Renal cortex interstitium (tissue), 11 donors: ENCODE results near the gene ALDH16A1. TPM values are rescaled to one million over a fixed set of nuclear protein-coding genes. Genes with fewer than 3 reads are reported as not detected.
A peak's percentile ranks its signal among the peaks of the same experiment; 100 is the strongest.
"Not testable (repeated sequence)": the region's sequence is repeated elsewhere in the genome, so short reads cannot be mapped to it uniquely, and the experiment has no call there.

Experiments
- DNase-seq, 11 donors: peaks; one replicate each; pipeline ENCODE4 v3.0.0-alpha.2; 2013; ENCODE audit warnings: low read depth in 9 of 11, low spot score in 4 of 11; ENCODE audit errors: extremely low read depth in 1 of 11
- polyA plus RNA-seq, 3 donors: library from polyadenylated mRNA; unstranded; fragments of 120-200 nt; gene quantifications; one replicate each; pipeline ENCODE4 v1.2.1, GENCODE V29; 2013; ENCODE audit not compliant: insufficient read length in 3 of 3

Gene ALDH16A1
- polyA plus RNA-seq, 3 donors = 14.4 to 27.7 (median 26.4) TPM

DNA sequence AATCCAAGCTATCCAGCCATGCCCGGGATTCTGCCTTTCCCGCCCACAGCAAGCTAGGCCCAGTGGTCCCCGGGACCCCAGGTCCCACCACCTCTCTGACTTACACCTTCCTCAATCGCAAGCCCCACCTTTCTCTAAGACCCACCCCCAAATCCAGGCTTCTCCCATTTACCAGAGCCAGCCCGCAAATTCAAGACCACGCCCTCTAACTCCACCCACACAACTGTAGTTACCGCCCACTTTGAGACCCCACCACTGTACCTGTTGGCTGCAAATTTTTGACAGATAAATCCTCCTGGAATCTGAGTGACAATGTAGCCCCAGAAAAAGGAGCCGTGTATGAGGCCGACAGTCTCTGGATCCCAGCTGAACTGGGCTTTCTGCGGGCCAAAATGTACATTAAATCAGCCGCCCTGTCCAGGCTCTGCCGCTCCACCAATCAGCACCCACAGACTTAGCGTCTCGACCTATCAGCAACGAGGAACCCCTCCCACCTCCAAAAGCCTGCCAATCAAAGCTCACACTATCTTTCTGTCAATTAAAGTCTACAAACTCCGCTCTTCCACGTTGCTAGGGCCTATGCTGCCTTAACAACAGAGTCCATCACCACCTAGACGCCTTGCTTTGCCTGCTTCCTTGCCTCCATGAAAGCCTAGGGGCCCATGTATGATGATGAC, 18.0 kb upstream of the ALDH16A1 start:
- no peak for DNase-seq

DNA sequence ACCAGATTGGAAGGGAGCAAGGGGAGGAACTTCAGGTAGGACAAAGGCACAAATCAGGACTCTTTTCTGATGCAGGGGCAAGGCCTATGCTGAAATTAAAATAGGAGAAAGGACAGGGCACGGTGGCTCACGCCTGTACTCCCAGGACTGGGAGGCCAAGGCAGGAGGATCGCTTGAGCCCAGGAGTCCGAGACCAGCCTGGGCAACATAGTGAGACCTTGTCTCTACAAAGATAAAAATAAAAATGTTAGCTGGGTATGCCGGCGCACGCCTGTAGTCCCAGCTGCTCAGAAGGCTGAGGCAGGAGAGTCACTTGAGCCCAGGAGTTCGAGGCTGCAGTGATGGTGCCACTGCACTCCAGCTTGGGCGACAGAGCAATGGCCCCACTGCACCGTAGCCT, 17.4 kb upstream of the ALDH16A1 start:
- DNase-seq = no peak

DNA sequence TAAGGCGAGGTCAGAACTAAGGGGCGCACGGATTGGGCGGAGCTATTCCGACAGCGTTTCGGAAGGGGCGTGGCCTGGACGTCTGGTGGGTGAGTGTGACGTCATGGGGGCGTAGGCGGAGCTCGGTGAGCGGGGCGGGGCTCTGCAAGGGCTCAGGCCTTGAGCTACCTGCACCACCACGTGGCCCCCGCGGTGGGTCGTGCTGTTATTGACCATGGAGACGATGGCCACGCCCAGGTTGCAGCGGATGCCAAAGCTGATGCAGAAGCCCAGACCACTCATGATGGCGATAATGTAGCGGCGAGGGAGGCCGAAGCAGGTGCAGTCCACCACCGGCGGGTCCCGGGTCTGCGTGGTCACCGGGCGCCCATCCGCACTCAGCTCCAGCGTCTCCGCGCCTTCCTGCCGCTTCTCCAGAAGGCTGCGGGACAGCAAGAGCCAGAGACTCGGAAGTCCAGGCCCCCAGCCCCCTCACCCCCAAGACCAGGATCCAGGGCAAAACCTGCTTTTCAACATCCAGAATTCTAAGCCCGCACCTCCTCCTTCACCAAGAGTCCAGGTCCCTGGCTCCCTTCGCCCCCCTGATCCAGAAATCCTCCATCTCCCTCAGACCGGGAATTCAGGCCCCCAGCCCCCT, 16.5 kb upstream of the ALDH16A1 start:
- no peak for DNase-seq

DNA sequence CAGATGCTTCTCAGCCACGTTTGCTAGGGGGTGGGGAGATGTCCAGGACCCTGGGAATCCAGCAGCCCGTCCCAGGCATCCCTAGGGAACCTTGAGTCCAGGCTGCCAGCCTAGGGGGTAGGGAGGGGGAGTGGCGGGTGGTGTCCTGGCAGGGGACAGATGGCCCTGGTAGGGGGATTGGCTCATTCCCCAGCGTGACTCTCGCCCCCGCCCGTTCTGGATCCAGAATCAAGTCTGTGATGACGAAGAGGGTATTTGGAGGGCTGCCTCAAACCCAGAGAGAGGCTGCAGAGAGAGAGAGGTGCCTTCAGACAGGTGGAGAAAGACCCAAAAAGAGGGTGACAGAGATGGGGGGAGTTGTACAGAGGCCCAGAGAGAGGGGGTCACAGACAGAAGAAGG, 15.8 kb upstream of the ALDH16A1 start:
- DNase-seq = no peak

GRCh38 chr19:49438261-49438660, 14.8 kb upstream of the ALDH16A1 start:
- DNase-seq = no peak

DNA sequence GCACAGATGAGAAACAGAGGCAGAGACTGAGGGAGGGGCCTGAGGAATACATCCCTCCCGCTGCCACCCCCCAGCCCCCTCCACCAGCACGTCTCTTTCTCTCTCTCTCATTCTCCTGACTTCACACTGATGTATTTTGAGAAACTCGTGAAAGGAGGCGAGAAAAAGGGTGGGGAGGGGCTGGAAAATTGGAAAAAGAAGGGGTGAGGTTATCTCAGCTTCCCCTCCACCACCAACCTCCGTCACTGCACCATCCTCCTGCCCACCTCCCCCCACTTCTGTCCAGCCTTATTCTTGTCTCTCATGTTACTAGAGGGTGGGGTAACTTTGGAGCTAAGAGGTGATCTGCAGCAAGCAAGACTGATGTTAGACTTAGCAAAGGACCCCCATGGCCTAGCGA, 13.2 kb upstream of the ALDH16A1 start:
- DNase-seq = no peak

- DNase-seq = no peak
Measured at GRCh38 chr19:49440439-49441209, 12.4 kb upstream of the ALDH16A1 start.

DNA sequence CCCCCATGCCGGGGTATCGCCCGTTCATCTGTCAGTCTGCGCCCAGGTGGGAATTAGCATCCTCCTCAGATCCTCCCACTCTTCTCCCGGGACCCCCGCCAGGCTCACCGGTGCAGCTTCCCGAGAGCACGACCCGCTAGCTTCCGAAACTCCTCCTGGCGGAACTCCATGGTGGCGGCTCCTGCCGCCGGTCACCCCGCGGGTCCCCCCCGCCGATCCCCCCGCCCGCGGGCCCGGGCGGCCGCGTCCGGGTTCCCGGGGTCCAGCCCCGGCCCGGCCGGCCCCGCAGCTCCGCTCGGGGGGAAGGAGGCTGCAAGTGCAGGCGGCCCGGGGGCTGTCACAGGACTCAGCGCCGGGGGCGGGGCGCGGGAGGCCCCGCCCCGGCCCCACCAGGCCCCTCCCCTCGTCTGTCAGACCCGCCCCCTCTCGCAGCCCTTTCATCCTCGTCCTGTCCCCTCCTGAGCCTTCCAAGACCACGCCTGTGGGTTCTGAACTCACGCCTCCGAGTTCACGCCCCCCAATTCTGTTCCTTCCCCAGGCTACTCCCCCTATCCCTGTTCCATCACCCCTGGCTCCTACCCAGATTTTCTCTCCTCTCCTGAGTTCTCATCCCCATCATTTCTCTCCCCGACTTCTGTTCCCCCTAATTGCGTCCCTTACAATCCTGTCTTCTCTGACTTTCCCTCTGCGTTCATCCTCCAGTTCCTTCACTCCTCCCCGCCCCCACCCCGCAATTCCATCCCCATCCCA, 11.6 kb upstream of the ALDH16A1 start, which contains the start of gene SLC17A7:
TSS of gene SLC17A7 (minus strand) at position 318 of the 750 bp plus-strand sequence. CDS start at position 170, 148 bp downstream.
- no peak for DNase-seq

DNA sequence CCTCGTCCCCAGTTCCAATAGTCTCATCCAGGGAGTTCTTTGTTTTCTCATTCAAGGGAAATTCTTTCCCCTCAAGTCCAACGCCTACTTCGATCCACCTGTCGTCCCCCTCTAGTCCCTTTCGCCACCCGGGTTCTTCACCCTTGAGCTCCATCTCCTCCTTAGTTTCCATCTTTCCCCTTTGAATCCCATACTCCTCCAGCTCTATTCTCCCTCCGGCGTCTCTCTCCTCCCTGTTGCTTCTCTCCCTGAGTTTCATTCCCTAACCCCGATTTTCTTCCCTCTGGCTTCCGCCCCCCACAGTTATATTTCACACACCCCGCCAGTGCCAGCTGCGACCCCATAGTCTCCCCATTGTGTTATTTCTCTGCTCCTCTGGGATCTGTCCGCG, 11.1 kb upstream of the ALDH16A1 start:
- DNase-seq = no peak

DNA sequence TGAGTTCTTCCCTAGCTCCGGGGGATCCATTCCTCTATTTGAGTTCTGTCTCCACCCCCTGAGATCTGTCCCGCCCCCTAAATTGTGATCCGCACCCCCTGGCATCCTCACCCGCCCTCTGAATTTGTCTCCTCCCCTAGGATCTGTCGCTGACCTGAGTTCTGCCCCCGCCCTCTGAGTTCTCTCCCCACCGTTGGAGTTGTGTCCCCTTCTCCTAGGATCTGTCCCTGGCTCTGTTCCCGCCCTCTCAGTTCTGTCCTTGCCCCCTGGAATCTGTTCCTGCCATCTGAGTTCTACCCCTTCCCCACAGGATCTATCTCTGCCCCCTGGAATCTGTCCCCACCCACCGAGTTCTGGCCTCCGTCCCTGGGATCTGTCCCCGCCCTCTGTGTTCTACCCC, 10.7 kb upstream of the ALDH16A1 start:
- DNase-seq = no peak

DNA sequence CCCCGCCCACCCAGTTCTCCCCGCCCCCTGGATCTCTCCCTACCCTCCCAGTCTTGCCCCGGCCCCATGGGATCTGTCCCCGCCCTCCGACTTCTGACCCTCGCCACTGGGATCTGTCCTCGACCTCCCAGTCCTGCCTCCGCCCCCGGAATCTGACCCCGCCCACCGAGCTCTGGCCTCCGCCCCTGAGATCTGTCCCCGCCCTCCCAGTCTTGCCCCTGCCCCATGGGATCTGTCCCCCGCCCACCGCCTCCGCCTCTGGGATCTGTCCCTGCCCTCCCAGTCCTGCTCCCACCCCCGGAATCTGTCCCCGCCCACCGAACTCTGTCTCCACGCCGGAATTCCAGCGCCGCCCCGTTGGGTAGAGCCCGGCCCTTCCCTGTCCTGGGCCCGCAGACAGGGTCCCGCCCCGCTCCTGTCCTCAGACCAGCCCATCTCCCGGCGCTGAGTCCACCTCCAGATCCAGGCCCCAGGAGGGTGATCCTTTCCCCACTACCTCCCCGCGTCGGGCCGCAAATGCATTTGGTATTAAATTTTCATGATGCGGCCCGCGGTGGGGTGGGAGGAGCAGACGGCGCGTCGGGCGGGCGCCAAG, 10.2 kb upstream of the ALDH16A1 start:
- peak in 7 of 11 donors; percentile 69 to 81 (median 77) for DNase-seq

GRCh38 chr19:49443366-49444099, 9.5 kb upstream of the ALDH16A1 start:
- DNase-seq = peak; percentile 85 to 95 (median 92)

GRCh38 chr19:49444100-49444700, 8.8 kb upstream of the ALDH16A1 start:
- DNase-seq = not testable (repeated sequence)

GRCh38 chr19:49445997-49446396, 7.0 kb upstream of the ALDH16A1 start:
- no peak for DNase-seq

DNA sequence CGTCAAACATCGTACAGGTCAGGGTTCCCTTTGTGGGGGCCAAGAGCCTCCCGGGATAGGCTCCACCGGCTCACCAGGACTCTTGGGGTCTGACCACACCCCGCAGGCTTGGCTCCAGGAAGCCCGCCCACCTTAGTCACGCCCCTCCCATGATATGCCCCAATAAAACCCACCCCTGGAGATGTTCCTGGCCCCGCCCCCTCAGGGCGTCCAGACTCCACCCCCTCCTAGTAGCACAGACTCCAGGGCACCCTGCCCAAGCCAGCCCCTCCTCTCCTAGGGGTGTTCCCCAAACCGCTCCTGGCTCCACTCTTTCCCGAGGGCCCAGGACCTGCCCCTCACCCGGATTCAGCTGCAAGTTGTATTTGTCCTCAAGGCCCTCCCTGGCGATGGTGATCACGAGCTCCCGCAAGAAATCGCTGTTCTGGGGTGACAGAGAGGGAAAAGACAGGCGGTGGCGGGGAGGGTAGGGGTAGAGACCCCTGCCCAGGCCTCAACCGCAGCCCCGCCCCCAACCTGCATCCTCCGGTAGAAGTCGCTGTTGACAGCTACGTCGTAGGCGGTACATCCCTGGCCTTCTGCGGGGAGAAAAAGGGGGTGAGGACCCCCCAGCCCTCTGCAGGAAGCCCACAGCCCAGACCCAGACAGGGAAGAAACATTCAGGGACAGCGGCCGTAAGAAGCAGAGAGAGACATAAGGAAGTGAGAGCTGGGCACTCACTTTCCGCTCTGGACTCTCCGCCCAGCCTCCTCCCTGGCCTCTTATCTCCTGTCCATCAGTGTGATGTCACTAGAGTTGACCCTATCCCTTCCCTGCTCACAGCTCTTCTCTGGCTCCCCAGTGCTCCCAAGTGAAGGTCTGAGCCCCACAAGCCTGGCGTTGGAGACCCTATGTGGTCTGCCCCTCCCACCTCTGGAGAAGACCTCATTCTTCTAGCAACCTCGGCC, 5.3 kb upstream of the ALDH16A1 start:
- no peak for DNase-seq

DNA sequence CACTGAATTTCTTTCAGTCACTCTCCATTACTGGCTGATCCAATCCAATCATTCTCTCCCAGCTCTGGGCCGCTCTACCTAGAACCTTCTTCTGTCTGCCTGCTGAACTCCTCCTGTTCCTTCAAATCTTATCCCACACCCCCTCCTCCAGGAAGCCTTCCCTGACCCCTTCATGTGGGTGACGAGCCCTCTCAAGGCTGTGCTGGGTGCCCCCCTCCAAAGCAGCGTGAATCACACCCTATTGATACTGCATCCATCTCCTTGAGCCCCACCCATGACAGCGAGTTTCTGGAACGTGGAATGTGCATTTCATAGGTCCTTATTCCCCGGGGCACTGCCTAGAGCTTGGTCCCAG, 4.6 kb upstream of the ALDH16A1 start:
- DNase-seq = no peak

DNA sequence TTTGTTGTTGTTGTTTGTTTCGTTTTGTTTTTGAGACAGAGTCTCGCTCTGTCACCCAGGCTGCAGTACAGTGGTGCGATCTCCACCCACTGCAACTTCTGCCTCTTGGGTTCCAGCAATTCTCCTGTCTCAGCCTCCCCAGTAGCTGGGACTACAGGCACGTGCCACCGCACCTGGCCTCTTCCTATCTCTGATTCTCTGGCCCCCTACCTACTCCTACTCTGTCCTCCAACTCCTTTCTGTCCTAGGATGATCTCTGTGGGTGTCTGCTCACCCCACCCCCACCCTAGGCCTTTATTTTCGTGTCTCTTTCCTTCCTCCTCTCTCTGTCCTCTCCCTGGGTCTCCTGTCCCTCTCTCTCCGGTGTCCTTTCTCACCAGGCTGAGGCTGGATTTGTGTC, 2.6 kb upstream of the ALDH16A1 start:
- DNase-seq = no peak
